ENCODE data around the gene MUC5AC.

DNA sequence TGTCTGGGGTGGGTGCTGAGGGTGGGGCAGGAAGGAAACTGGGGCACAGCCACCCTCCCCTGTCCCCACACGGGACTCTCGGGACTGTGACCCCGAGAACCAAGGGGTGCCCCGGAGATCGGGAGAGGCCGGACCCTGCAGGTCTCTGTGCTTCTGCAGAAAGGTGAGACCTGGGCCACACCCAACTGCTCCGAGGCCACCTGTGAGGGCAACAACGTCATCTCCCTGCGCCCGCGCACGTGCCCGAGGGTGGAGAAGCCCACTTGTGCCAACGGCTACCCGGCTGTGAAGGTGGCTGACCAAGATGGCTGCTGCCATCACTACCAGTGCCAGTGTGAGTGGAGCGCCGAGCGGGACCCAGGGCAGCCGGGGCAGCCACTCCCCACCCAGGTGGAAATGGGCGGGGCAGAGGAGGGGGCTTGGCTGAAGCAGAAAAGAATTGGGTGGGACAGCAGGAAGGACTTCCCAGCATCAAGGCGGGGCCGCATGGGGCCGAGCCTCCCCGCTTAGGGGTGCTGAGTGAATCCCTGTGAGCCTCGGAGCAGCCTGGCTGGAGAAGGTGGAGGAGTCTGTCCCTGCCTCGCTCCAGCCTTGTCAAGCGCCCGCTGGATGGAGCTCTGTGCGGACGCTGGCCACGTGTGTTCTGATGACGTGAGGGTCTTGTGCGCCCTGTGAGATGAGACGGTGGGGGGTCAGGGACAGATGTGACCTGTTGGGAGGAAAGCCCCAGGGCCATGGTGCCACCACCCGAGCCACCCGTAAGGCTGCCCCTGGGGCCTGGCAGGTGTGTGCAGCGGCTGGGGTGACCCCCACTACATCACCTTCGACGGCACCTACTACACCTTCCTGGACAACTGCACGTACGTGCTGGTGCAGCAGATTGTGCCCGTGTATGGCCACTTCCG, 35.8 kb downstream of the MUC5AC start:
- TF ChIP-seq, protein P1, sequence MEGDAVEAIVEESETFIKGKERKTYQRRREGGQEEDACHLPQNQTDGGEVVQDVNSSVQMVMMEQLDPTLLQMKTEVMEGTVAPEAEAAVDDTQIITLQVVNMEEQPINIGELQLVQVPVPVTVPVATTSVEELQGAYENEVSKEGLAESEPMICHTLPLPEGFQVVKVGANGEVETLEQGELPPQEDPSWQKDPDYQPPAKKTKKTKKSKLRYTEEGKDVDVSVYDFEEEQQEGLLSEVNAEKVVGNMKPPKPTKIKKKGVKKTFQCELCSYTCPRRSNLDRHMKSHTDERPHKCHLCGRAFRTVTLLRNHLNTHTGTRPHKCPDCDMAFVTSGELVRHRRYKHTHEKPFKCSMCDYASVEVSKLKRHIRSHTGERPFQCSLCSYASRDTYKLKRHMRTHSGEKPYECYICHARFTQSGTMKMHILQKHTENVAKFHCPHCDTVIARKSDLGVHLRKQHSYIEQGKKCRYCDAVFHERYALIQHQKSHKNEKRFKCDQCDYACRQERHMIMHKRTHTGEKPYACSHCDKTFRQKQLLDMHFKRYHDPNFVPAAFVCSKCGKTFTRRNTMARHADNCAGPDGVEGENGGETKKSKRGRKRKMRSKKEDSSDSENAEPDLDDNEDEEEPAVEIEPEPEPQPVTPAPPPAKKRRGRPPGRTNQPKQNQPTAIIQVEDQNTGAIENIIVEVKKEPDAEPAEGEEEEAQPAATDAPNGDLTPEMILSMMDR (conservative IDR thresholded peaks at IDR 0.05; ENCODE audit: low read depth, low read length), result no peak
- TF ChIP-seq EZH2phosphoT487 (IDR thresholded peaks at IDR 0.05; ENCODE audit: borderline replicate concordance, low read length), result no peak
